Vagina (tissue), 2 donors: ENCODE measurements around the gene SLC2A6. TPM values are rescaled to one million over a fixed set of nuclear protein-coding genes. Genes with fewer than 3 reads are reported as not detected.

Source experiments
- DNase-seq, 2 donors: peaks; one replicate each; pipeline ENCODE4 v3.0.0-alpha.2; 2017; ENCODE audit errors: extremely low spot score in 2 of 2
- H3K27ac ChIP-seq: fragments of 200-600 bp; sonication (generic); one replicate; pipeline ENCODE4 v1.5.1; 2019
- H3K27me3 ChIP-seq: fragments of 200-600 bp; sonication (generic); one replicate; pipeline ENCODE4 v1.5.1; 2019
- H3K36me3 ChIP-seq, 2 donors: fragments of 200-600 bp; sonication (generic); one replicate each; pipeline ENCODE4 v1.5.1; 2017 to 2019
- H3K4me1 ChIP-seq: fragments of 200-600 bp; sonication (generic); one replicate; pipeline ENCODE4 v1.5.1; 2019
- H3K4me3 ChIP-seq, 2 donors: fragments of 200-600 bp; sonication (generic); 1 replicate in 1 of 2; 2 replicates in 1 of 2; pipeline ENCODE4 v1.5.1; 2016 to 2019
- H3K9me3 ChIP-seq: fragments of 200-600 bp; sonication (generic); one replicate; pipeline ENCODE4 v1.5.1; 2019
- CTCF ChIP-seq, 3 experiments: fragments of 450-650 bp in 2 of 3; fragments of 200-600 bp in 1 of 3; sonication (generic) in 1 of 3; IDR thresholded peaks; one replicate each; pipeline ENCODE4 v1.5.1; 2017 to 2019; ENCODE audit warnings: antibody characterized with exemption in 3 of 3, mild to moderate bottlenecking in 2 of 3, moderate library complexity in 2 of 3
- POLR2A ChIP-seq, 2 donors: fragments of 450-650 bp; IDR thresholded peaks; one replicate each; pipeline ENCODE4 v1.6.1; 2017; ENCODE audit warnings: antibody characterized with exemption in 2 of 2, mild to moderate bottlenecking in 2 of 2, moderate library complexity in 2 of 2
- POLR2AphosphoS5 ChIP-seq, 2 donors: sonication (generic); formaldehyde crosslinking; IDR thresholded peaks; one replicate each; pipeline ENCODE4 v1.9.0; 2017; ENCODE audit warnings: antibody characterized with exemption in 2 of 2, mild to moderate bottlenecking in 2 of 2, low read depth in 1 of 2; ENCODE audit not compliant: insufficient read depth in 1 of 2
- intact Hi-C: fragments of 100-400 bp; cut with DNase I; formaldehyde crosslinking; loops from one replicate; pipeline ENCODE4 v1.15.1; 2023
- total RNA-seq: library from RNA; depleted of rRNA; stranded (reverse); fragments of >200 nt; gene quantifications from one replicate; pipeline ENCODE4 v1.2.3, GENCODE V29; 2016

SLC2A6 gene
- total RNA-seq, 1 donor from 2014 or later: 3.7 TPM

GRCh38 chr9:133448487-133448972, 30.4 kb downstream of the SLC2A6 start:
- no peaks in the 10 kb centered on the region for H3K9me3 ChIP-seq
- no peak overlapping the region for H3K4me3 ChIP-seq
- H3K36me3 ChIP-seq: no peaks in the 10 kb centered on the region
- no peaks in the 10 kb centered on the region for H3K4me1 ChIP-seq
- intact Hi-C loops: no loop called here
- no peak for TF ChIP-seq POLR2AphosphoS5 (IDR thresholded peaks at IDR 0.05; ENCODE audit: insufficient read depth in 1 of 2, low read depth in 1 of 2)
- no peak for TF ChIP-seq CTCF (IDR thresholded peaks at IDR 0.05)
- no peak for TF ChIP-seq POLR2A (IDR thresholded peaks at IDR 0.05)
- H3K27me3 ChIP-seq: no peaks in the 10 kb centered on the region
- DNase-seq: no peak
- H3K27ac ChIP-seq: no peak overlapping the region

- DNase-seq: no peak
- Histone ChIP-seq H3K27ac (no peak overlapping the region), H3K4me1 (no peaks in the 10 kb centered on the region), H3K36me3 (no peaks in the 10 kb centered on the region), H3K4me3 (no peak overlapping the region), H3K9me3 (no peaks in the 10 kb centered on the region), H3K27me3 (no peaks in the 10 kb centered on the region)
- intact Hi-C loops: no loop called here
- no peak for TF ChIP-seq POLR2AphosphoS5 (IDR thresholded peaks at IDR 0.05; ENCODE audit: insufficient read depth in 1 of 2, low read depth in 1 of 2)
- no peak for TF ChIP-seq POLR2A (IDR thresholded peaks at IDR 0.05)
- no peak for TF ChIP-seq CTCF (IDR thresholded peaks at IDR 0.05)
Measured at GRCh38 chr9:133445293-133445969, 33.5 kb downstream of the SLC2A6 start.

- Histone ChIP-seq H3K4me1 (no peaks in the 10 kb centered on the region), H3K27ac (no peak overlapping the region), H3K36me3 (no peaks in the 10 kb centered on the region), H3K9me3 (no peaks in the 10 kb centered on the region), H3K4me3 (no peak overlapping the region), H3K27me3 (no peaks in the 10 kb centered on the region)
- no peak for DNase-seq
- TF ChIP-seq CTCF (IDR thresholded peaks at IDR 0.05) (no peak), POLR2AphosphoS5 (IDR thresholded peaks at IDR 0.05; ENCODE audit: insufficient read depth in 1 of 2, low read depth in 1 of 2) (no peak), POLR2A (IDR thresholded peaks at IDR 0.05) (no peak)
- intact Hi-C loops: no loop called here
Measured at GRCh38 chr9:133443982-133444381, 34.9 kb downstream of the SLC2A6 start.

GRCh38 chr9:133443248-133443647, 35.7 kb downstream of the SLC2A6 start:
- DNase-seq: no peak
- no peak overlapping the region for H3K4me3 ChIP-seq
- no peaks in the 10 kb centered on the region for H3K27me3 ChIP-seq
- no peak overlapping the region for H3K27ac ChIP-seq
- H3K4me1 ChIP-seq: no peaks in the 10 kb centered on the region
- TF ChIP-seq CTCF (IDR thresholded peaks at IDR 0.05) (no peak), POLR2A (IDR thresholded peaks at IDR 0.05) (no peak), POLR2AphosphoS5 (IDR thresholded peaks at IDR 0.05; ENCODE audit: insufficient read depth in 1 of 2, low read depth in 1 of 2) (no peak)
- no peaks in the 10 kb centered on the region for H3K9me3 ChIP-seq
- no peaks in the 10 kb centered on the region for H3K36me3 ChIP-seq
- intact Hi-C loops: no loop called here

- TF ChIP-seq CTCF (IDR thresholded peaks at IDR 0.05) (no peak), POLR2AphosphoS5 (IDR thresholded peaks at IDR 0.05; ENCODE audit: insufficient read depth in 1 of 2, low read depth in 1 of 2) (no peak), POLR2A (IDR thresholded peaks at IDR 0.05) (no peak)
- no peak overlapping the region for H3K4me3 ChIP-seq
- no peak overlapping the region for H3K27ac ChIP-seq
- no peaks in the 10 kb centered on the region for H3K9me3 ChIP-seq
- no peaks in the 10 kb centered on the region for H3K27me3 ChIP-seq
- no peak for DNase-seq
- intact Hi-C loops: no loop called here
- no peaks in the 10 kb centered on the region for H3K4me1 ChIP-seq
- H3K36me3 ChIP-seq: no peaks in the 10 kb centered on the region
Measured at GRCh38 chr9:133441571-133441970, 37.3 kb downstream of the SLC2A6 start.
